HG02798 (cell line): ENCODE data around the gene HMG20A.

Experiments
- ATAC-seq: cut with Tn5 transposase; IDR thresholded peaks from one replicate; pipeline ENCODE4 v1.9.1; 2021; ENCODE audit warnings: mild to moderate bottlenecking; ENCODE audit not compliant: unreplicated experiment, poor library complexity

Gene HMG20A

DNA sequence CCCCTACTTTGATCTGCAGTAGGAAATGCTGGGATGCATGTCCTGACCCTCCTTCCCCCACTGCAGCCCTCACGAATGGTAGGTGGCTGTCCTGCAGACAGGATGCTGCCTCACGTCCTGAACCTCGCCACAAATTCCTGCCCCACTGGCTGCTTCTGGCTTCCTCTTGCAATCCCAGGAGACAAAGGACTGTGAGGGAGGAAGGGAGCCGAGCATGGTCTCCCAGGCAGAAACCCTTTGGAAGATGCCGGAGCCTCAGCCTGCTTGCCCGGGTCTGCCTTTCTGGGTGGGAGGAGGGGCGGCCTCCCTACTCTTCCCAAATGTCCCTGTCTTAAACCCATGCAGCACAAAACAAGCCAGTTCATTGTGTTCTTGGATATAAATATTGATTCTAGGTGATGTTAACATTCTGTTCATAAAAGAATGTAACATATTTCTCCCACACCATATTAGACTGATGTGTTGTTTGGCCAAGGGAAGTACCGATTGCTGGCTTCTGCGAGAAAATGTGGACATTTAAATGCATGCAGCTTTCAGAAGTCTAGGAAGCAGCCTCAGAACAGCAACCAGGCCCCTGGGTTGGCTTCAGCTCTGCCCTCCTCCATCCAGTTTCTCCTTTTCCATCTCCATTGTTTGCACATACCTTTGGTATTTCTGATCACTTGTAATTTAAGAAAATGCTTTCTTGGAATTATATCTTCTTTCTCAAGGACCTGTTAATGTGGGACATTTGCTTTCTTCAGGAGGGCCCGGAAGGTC, 75.3 kb downstream of the HMG20A start:
- ATAC-seq = no peak

DNA sequence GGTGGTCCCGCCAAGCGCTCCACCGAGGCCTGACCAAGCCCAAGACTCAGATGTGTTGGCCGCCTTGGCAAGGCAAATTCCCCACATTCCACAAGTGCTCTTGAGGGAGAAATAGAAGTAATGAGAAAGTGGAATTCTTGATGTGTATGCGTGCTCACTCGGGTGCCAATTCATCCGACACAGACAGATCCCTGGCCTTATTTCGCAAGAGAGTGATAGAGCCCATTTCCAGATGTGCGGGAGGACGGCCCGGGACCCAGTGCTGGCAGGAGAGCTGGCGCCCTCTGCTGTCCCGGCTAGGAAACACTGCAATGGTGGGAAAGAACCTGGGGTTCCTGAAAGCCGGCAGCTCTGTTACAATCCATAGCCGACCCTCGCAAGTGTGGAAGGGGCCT, 76.0 kb downstream of the HMG20A start:
- peak; percentile 54 for ATAC-seq

DNA sequence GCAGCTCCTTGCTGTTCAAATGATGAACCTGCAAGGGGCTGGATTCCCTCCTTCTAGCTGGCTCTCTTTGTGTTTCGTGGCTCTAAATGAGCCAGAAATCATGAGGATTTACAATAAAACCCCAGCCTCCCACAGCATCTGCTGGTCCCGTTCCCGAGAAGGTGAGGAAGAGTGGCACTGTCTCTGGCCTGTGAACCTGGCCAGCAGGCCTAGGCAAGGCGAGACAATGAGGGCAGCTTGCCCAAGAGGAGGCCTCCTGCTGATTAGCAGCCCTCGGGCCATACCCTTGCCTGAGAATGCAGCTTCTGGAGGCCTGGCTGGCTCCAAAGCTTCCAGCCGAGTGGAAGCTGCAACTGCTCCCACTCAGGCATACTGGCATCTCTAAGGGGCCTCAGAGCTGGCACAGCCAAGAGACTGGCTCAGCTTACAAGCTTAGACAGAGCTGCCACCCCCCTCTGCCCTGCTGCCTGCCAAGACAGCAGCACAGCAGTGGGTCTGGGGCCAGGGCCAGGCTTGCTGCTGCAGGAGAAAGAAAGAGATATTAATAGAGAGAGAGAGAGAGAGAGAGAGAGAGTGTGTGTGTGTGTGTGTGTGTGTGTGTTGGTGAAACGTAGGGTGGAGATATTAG, 76.5 kb downstream of the HMG20A start:
- no peak for ATAC-seq

DNA sequence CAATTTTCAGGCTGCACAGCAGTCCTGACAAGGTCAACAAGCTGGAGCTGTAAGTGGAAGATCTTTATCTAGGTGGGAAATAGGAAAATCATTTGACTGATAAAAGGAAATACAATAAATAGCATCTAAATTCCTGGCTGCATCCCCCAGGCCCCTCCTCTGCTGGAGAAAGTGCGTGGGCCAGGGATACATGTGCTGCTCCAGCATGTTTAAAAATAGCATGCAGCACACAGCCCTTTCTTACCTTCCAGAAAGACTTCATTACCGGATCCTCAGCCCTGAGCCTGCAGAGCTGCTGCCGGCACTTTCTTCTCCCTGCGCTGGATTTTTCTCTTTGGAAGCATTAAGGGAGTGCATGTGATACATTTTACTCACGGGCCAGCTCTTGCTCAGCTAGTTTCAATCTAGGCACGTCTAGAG, 77.3 kb downstream of the HMG20A start:
- no peak for ATAC-seq

DNA sequence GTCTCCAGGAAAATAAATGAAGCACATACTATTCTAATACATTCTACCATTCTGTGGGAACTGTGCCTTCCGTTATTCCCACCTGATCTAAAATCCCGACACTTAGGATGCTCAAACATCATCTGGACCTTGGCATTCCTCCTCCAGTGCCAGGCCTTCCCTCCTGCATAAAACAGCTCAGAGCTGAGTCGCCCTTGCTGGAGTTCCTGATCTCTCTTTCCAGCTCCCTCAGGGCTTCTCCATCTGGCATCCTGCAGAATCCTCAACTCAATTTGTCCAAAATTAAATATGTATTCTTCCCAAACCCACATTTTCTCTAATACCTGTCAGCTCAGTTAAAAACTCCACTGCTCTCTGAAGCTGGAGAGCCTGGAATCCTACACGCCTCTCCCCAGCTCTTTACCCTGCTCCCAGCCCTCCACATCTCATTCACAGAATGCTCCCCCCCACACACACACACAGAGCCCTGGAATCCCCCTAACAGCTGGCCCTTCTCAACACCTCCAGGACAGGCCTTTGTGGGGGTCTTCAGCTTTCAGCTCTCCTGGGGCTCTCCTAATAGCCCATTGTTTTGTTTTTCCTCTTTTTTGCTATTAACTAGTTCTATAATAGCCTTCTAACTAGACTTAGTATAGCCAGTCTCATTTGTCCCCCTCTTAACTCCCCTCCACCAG, 78.5 kb downstream of the HMG20A start:
- ATAC-seq = no peak

DNA sequence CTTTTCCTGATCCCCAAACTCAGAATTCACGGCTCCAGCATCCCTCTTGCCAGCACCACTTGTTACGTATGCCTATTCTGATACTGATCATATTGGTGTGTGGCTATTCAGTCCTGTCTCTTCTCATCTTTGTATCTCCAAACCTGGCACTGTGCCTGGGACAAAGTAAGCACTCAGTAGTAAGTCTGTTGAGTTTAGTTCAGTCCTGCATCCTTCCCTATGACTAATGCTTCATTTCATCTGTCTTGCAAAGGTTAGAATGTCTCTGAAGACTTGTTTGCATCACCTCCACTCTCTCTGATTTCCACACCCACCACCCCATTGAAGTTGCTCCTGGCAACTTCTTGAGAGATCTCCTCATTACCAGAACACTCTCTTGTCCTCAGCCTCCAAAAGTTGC, 80.3 kb downstream of the HMG20A start:
- ATAC-seq = no peak

DNA sequence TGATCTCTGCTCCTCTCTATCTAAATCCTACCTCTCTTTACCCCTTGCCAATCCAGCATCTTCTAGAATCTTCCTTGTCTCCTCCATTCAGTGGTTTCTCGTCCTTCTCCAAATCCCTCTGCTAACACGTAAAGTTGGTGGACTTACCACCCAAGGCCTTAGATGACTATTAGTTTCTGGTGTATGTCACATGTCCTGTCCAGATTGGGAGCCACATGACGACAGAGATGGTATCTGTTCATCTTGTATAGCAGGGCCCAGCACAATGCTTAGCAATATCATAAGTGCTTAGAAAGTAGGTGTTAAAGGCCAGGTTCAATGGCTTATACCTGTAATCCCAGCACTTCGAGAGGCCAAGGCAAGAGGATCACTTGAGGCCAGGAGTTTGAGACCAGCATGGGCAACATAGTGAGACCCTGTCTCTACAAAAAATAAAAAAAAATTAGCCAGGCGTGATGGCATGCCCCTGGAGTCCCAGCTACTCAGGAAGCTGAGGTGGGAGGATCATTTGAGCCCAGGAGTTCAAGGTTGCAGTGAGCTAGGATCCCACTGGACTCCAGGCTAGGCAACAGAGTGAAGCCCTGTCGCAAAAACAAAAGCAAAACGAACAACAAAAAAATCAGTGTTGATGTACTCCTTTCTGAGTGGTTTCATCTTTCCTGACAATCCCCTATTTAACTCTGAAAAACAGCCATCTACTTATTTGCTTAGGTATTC, 81.8 kb downstream of the HMG20A start:
- ATAC-seq = no peak

DNA sequence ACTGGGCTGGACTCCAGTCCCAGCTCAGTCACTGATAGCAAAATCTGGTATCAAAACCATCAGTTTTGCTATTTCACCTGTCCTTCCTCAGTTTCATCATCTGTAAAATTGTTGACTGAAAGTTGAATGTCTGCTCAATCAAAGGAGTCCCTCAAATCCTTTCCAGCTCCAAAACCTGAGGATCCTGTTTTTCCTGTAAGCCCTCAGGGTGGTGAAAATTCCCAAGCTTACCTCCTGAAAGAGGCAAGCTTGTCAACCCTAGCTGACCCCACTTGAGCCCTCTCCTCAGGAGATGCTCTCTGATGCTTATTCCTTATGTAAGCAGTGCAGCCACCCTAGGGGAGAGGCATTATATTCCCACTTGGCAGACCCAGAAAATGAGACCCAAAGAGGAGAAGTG, 82.6 kb downstream of the HMG20A start:
- ATAC-seq = no peak

DNA sequence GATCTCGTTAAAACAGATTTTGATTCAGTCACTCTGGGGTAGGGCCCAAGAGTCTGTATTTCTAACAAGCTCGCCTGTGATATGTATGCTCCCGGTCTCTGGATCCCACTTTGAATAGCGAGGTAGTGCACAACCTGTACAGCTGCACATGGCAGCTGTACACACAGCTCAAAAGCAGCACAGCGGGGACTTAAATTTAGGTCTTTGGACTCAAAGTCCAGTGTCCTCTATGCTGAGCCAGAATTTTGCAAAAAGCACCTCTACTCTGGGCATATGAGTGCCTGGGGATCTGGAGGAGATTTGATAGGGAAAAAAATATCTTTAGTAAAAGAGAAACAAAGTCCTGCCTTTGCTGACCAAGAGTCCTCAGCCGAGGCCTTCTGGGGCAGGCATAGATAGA, 83.1 kb downstream of the HMG20A start:
- ATAC-seq = no peak

DNA sequence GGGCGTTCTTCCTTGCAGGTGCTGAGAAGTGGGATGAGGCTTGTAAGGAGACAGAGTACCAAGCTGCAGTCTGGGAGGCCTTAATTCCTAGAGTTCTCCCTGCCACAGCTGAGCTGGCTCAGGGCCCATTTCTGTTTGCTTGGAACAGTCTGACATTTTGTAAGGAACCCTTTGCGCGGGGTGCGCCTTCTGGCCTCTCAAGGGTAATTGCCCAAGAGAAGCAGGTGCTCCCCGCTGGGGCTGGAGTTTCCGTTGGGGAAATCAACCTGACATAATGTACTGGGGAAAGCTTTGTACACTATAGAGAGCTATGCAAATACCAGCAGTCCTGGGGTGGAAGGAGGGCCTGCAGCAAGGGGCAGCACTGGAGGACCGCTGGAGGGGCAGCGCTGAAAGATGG, 83.6 kb downstream of the HMG20A start:
- no peak for ATAC-seq

DNA sequence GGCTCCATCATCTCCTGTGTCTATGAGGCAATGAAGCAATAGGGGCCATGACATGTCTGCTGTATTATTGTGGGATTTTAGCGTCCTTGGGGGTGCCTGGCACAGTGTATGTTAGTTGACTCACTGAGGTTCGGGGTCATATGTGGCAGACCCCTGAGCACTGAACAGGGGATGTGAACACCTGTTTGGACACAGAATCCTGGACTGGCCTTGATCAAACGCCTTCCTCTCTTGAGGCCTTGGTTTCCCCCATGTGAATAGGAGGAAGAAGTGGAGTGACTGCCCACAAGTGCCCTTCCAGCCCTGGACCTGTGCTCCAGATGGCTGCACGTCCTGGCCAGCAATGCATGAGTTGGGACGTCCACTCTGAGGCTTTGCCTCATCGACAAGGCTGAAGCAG, 84.2 kb downstream of the HMG20A start:
- no peak for ATAC-seq

DNA sequence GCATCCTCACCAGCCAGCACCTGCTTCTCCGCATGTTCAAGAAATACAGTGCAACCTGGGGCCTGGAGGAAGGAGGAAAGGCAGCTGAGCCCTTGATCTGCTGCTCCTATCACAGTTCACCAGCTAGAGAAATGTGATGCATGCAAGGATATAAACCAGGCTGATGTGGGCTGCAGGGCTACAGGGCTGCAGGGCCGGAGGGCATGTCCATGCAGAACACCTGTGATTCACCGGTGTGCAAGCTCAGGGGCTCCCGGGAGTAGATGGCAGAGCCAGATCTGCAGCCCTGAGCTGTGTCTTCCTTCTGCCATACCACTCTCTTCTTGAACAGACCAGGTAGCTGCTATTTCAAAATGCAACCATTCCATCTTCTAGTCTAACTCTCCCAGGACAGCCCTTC, 84.9 kb downstream of the HMG20A start:
- ATAC-seq = no peak

DNA sequence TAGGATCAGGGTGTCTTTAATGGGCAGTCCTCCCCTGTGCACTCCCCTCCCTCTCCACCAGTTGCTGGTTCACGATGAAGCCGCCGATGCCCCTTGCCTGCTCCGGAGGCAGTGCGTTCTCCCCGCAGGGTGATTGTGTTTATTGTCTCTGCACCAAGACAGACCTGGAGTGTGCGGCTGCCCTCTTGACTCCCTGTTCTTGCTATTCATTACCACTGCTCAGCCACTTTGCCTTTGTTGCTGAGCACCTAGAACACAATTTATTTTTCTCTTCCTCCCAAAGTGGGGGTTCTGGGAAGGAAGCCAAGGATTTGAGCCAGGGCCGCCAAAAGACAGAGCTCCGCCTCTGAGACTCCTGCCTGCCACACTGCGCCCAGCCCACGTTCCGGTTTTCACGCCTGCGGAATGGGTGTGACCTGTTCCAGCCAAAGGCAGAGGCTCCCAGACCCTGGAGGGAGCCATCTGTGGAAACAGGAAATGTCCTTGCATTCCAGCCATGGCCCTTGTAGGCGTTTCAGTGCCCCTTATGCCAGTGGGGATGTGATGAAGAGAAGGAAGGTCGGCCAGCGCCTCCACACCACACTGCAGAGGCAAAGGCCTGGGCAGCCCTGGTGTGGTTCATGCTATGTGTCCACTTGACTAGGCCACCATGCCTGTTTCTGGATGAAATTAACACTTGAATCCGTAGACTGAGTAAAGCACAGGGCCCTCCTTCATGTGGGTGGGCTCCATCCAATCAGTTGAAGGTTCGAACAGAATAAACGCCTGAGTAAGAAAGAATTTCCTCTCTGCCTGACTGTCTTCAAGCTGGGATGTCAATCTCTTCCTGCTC, 85.8 kb downstream of the HMG20A start:
- no peak for ATAC-seq

DNA sequence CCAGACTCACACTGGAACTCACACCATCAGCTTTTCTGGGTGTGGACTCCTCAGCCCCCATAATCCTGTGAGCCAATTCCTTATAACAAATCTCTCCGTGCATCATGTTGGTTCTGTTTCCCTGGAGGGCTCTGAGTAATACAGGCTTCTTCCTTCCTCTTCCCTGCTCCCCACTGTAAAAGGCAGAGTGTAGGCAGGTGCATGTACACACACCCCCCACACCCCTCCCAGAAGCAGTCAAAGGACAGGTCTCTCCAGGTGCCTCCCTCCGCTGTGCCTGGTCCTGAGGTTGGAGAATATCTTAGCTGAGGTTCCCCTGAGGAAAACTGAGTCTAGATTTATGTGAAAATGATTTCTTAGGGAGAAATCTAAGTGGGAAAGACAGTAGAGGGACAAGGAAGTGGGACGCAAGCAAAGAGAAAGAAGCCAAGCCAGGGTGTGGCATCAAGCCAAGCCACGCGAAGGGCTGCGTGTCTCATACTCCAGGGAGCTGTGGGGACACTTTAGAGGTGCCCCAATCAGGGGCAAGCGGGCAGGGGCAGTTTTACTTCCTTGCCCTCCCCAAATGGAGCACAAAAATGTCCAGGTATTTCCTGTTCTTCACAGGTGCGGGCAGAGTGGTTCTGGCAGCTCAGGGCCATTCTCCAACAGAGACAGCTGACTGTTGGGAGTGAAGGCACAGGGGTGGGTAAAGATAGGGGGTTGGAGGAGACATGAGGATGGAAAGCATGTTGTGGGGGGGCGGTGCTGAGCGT, 86.6 kb downstream of the HMG20A start:
- ATAC-seq = no peak

DNA sequence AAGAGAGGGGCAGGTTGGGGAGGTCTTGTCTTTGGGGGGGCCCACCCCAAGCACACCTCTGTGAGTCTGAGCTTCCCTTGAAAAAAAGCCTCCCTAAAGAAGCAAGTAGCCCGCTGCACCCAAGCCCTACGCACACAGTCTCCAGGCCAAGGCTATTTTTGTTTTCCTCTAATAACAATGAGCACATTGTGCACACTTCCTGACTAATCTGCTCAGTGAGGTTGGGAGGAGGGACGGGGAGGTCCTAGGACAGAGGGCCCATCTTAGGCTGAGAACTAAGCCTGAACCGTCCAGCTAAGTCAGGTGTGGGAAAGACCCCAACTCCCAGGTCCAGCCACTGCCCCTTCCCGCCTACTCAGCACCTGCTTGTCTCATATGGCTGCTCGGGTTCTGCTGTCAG, 87.2 kb downstream of the HMG20A start:
- ATAC-seq = no peak

DNA sequence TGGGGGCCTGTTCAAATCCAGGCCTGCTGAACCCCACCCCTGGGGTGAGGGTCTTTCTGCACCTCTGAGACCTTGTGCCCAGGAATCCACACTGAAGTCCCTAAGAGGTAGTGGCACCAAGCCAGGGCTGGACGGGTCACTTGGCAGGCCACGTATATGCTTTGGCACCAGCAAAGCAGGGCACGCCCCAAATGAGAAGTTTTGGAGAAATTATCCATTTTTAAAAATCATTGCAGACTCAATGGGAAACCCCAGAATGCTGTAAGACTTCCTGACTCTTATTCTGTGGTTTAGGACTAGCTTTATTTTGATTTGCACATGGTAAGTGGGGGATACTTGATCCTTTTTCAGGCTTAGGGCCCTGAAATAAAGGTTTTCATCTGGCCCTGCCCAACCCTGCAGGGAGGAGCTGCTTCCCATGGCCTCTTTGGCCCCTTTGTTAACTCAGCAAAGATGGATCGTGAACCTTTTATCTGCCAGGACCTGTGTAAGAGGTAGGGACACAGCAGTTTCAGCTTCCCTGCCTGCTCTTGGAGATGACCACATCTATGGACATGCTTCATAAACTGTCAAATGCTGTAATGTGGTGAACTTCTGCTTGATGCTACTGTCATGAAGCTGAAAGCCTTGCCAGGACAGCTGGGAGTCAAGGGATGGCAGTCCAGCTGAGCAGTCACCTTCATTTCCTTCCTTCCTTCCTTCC, 88.0 kb downstream of the HMG20A start:
- ATAC-seq = no peak

DNA sequence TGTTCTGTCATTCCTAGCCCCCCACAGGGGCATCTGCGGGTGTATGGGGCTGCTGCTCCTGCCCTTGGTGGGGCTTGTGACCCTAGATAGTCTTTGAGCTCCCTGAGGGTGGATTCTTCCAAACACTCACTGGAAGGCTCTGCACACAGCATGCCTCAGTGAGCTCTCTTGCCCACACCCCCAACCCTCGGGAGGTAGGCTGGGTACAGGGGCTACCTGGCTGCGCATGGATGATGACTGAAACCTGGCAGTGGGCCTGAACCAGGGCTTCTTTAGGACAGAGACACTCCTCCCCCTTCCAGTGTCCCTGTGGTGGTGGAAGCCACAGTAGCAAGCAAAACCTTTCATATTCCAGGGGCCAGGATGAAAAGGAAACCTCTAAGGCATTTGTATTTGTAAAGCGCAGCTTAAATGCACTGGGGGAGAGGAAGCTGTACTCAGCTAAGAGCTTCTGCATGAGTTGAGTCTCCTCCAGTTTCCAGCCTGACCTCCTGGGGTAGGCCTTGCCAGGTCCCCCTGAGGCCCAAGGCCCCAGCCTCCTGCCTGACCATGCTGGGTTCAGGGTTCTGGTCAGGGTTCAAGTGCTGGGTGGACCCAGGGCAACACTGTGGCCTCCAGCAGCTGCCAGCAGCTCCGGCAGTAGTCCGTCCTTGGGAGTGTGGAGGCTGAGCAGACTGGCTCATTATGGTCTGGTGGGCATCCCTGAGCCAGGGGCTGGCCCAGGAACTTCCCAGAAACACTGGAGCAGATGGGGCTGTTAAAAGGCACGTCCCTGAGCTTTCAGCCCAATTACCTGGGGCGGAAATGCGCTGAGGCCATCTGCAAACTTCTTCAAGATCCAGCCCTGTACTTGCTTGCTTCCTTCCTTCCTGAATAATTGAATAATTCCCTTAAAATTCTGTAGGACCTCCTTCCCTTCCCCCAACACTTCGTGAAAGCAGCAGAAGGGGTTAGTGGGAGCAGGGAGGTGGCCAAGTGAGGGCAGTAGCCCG, 89.7 kb downstream of the HMG20A start:
- ATAC-seq = no peak

DNA sequence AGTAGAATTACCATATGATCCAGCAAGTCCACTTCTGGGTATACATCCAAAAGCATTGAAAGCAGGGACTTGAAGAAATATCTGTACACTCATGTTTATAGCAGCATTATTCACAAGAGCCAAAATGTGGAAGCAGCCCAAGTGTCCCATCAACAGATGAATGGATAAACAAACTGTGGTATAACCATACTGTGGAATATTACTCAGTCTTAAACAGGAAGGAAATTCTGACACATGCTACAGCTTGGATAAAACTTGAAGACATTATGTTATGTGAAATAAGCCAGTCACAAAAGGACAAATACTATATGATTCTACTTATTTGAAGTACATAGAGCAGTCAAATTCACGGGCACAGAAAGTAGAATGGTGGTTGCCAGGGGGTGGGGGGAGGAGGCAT, 91.2 kb downstream of the HMG20A start:
- no peak for ATAC-seq
